K562 (cell line): ENCODE measurements around the gene WSCD2.

Source experiments
- EGR1 ChIP-seq: fragments of 450-650 bp; conservative IDR thresholded peaks from 2 replicates; pipeline ENCODE4 v1.6.1; 2017; ENCODE audit warnings: mild to moderate bottlenecking
- EZH2 ChIP-seq: IDR thresholded peaks from 2 replicates; pipeline ENCODE4 v1.6.1; 2012; ENCODE audit warnings: low read depth, mild to moderate bottlenecking, inconsistent platforms, low read length, borderline replicate concordance
- KLF10 ChIP-seq: fragments of 250-450 bp; sonication (Bioruptor Pico); IDR thresholded peaks from 2 replicates; pipeline ENCODE4 v1.6.1; 2021; ENCODE audit warnings: matching md5 sums
- MAZ ChIP-seq, 2 experiments: fragments of 450-650 bp in 1 of 2; sonication (generic) in 1 of 2; formaldehyde crosslinking; IDR thresholded peaks in 1 of 2; conservative IDR thresholded peaks in 1 of 2; 2 replicates each; pipeline versions ENCODE4 v1.4.0 to v1.5.0; 2020; ENCODE audit warnings: mild to moderate bottlenecking in 1 of 2, missing genetic modification reagents in 1 of 2
- MEIS2 ChIP-seq: fragments of 450-650 bp; IDR thresholded peaks from 2 replicates; pipeline ENCODE4 v1.6.1; 2014; ENCODE audit warnings: mild to moderate bottlenecking; ENCODE audit not compliant: partially characterized antibody
- MTA3 ChIP-seq: fragments of 450-650 bp; formaldehyde crosslinking; IDR thresholded peaks from 2 replicates; pipeline ENCODE4 v1.6.1; 2017; ENCODE audit warnings: mild to moderate bottlenecking, borderline replicate concordance
- RCOR1 ChIP-seq, 2 experiments: IDR thresholded peaks; 2 replicates each; pipeline ENCODE4 v1.6.1; 2012; ENCODE audit warnings: low read depth in 2 of 2, low read length in 2 of 2, borderline replicate concordance in 1 of 2, improper control_type of control experiment in 1 of 2
- THRA ChIP-seq: fragments of 450-650 bp; IDR thresholded peaks from 2 replicates; pipeline ENCODE4 v1.6.1; 2017; ENCODE audit warnings: mild to moderate bottlenecking, moderate library complexity
- ZNF232 ChIP-seq: sonication (generic); formaldehyde crosslinking; IDR thresholded peaks from 2 replicates; pipeline ENCODE4 v1.8.0; 2022; ENCODE audit warnings: mild to moderate bottlenecking, missing genetic modification reagents
- ZNF395 ChIP-seq: fragments of 200-800 bp; sonication (Bioruptor generic); IDR thresholded peaks from 2 replicates; pipeline ENCODE4 v1.6.1; 2017; ENCODE audit warnings: missing genetic modification characterization, missing compliant biosample characterization
- TF ChIP-seq, protein P1 (sequence below): sonication (generic); formaldehyde crosslinking; IDR thresholded peaks from 2 replicates; pipeline ENCODE4 v1.8.0; 2022; ENCODE audit warnings: mild to moderate bottlenecking, low read depth, missing genetic modification reagents

- TF ChIP-seq RCOR1 (IDR thresholded peaks at IDR 0.05; ENCODE audit: borderline replicate concordance in 1 of 2, low read depth in 2 of 2, low read length in 2 of 2): no peak
- no peak for TF ChIP-seq KLF10 (CRISPR knock-in tag)
- no peak for TF ChIP-seq MTA3
- TF ChIP-seq ZNF232 (CRISPR knock-in tag): no peak
- no peak for TF ChIP-seq MAZ (CRISPR knock-in tag; conservative IDR thresholded peaks at IDR 0.05 in 1 of 2, IDR thresholded peaks at IDR 0.05 in 1 of 2)
- TF ChIP-seq MEIS2: no peak
- TF ChIP-seq EGR1: no peak
- no peak for TF ChIP-seq ZNF395 (CRISPR knock-in tag)
- TF ChIP-seq THRA: no peak
- no peak for TF ChIP-seq EZH2
- TF ChIP-seq, protein P1, sequence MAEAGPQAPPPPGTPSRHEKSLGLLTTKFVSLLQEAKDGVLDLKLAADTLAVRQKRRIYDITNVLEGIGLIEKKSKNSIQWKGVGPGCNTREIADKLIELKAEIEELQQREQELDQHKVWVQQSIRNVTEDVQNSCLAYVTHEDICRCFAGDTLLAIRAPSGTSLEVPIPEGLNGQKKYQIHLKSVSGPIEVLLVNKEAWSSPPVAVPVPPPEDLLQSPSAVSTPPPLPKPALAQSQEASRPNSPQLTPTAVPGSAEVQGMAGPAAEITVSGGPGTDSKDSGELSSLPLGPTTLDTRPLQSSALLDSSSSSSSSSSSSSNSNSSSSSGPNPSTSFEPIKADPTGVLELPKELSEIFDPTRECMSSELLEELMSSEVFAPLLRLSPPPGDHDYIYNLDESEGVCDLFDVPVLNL (CRISPR knock-in tag): no peak
Observed at GRCh38 chr12:108240928-108241327, 111.8 kb downstream of the WSCD2 start.
